MCF 10A (cell line): ENCODE measurements around the gene FOXN3. TPM values are rescaled to one million over a fixed set of nuclear protein-coding genes. Genes with fewer than 3 reads are reported as not detected.

ENCODE experiments used
- BruUV-seq: library from RNA; stranded (reverse); fragments of 400-500 nt; replicated peaks from 2 replicates; lab custom pipeline; 2021; lab: Mats Ljungman, UMichigan
- CTCF ChIA-PET: fragments of 300-600 bp; sonication (Branson Sonifier 250); formaldehyde crosslinking; extraction: SDS; loops from one replicate; lab custom pipeline; 2021; ENCODE audit warnings: antibody characterized with exemption, inconsistent platforms; lab: Yijun Ruan, JAX
- POLR2A ChIA-PET: fragments of 300-600, 350-650 bp; sonication (Branson Sonifier 250); formaldehyde crosslinking; extraction: SDS; loops from one replicate; lab custom pipeline; 2020; ENCODE audit warnings: antibody characterized with exemption, inconsistent platforms; lab: Yijun Ruan, JAX
- DNase-seq: peaks from one replicate; pipeline ENCODE4 v3.0.0-alpha.2; 2018; ENCODE audit not compliant: unreplicated experiment
- H3K27ac Mint-ChIP-seq: one replicate; pipeline ENCODE4 v1.8.0; 2022; ENCODE audit warnings: mild to moderate bottlenecking, low read depth, mixed read lengths; ENCODE audit not compliant: unreplicated experiment
- H3K27me3 Mint-ChIP-seq: one replicate; pipeline ENCODE4 v1.8.0; 2022; ENCODE audit warnings: mixed read lengths; ENCODE audit not compliant: insufficient read depth, unreplicated experiment
- H3K36me3 Mint-ChIP-seq: one replicate; pipeline ENCODE4 v1.8.0; 2022; ENCODE audit warnings: mild to moderate bottlenecking, moderate library complexity, mixed read lengths; ENCODE audit not compliant: insufficient read depth, unreplicated experiment
- H3K4me1 Mint-ChIP-seq: one replicate; pipeline ENCODE4 v1.8.0; 2022; ENCODE audit warnings: mixed read lengths; ENCODE audit not compliant: insufficient read depth, unreplicated experiment
- H3K4me3 Mint-ChIP-seq: one replicate; pipeline ENCODE4 v1.8.0; 2022; ENCODE audit warnings: mild to moderate bottlenecking, moderate library complexity, mixed read lengths; ENCODE audit not compliant: unreplicated experiment
- H3K9me3 Mint-ChIP-seq: one replicate; pipeline ENCODE4 v1.8.0; 2022; ENCODE audit warnings: mixed read lengths; ENCODE audit not compliant: unreplicated experiment
- CTCF ChIP-seq: fragments of 200-600 bp; IDR thresholded peaks from one replicate; pipeline ENCODE4 v1.8.0; 2022; ENCODE audit warnings: antibody characterized with exemption, mild to moderate bottlenecking; ENCODE audit not compliant: unreplicated experiment
- intact Hi-C: fragments of 100-400 bp; cut with micrococcal nuclease; formaldehyde crosslinking; loops from 2 replicates; pipeline ENCODE4 v1.14.1; 2022
- total RNA-seq: library from RNA; stranded (reverse); gene quantifications from 2 replicates; pipeline ENCODE4 v1.2.3, GENCODE V29; 2022

The FOXN3 gene
- total RNA-seq, 1 experiment from 2014 or later, result 27.1 TPM

GRCh38 chr14:89347885-89348284, 69.1 kb downstream of the FOXN3 start:
- Mint-ChIP-seq H3K36me3 (no peaks in the 10 kb centered on the region), H3K27ac (no peak overlapping the region), H3K4me1 (no peaks in the 10 kb centered on the region), H3K4me3 (no peak overlapping the region), H3K9me3 (no peaks in the 10 kb centered on the region), H3K27me3 (no peaks in the 10 kb centered on the region)
- TF ChIP-seq CTCF, result no peak
- no TSS peak for BruUV-seq
- CTCF ChIA-PET, result no interaction called here
- intact Hi-C loops, result no loop called here
- no peak for DNase-seq
- POLR2A ChIA-PET, result no interaction called here

- DNase-seq, result no peak
- no peak for TF ChIP-seq CTCF
- Mint-ChIP-seq H3K27me3 (no peaks in the 10 kb centered on the region), H3K4me3 (no peak overlapping the region), H3K4me1 (peaks cover 14% of the 10 kb centered on the region), H3K9me3 (no peaks in the 10 kb centered on the region), H3K36me3 (no peaks in the 10 kb centered on the region), H3K27ac (no peak overlapping the region)
- BruUV-seq, result no TSS peak
- POLR2A ChIA-PET, result no interaction called here
- intact Hi-C loops, result no loop called here
- CTCF ChIA-PET, result interaction anchor here (0.6 to 1.0 kb wide), 3 partner anchors 113 to 318 kb away, joined by 3 to 6 read pairs (median 3); no protein-coding TSS in a partner anchor
These were observed 72.1 kb downstream of the FOXN3 start for GRCh38 chr14:89344920-89345254.

GRCh38 chr14:89343356-89343755, 73.7 kb downstream of the FOXN3 start:
- H3K36me3 Mint-ChIP-seq, result no peaks in the 10 kb centered on the region
- no peak overlapping the region for H3K4me3 Mint-ChIP-seq

GRCh38 chr14:89342049-89342448, 75.0 kb downstream of the FOXN3 start:
- Mint-ChIP-seq H3K4me3 (no peak overlapping the region), H3K27ac (no peak overlapping the region), H3K4me1 (peaks cover 17% of the 10 kb centered on the region), H3K27me3 (no peaks in the 10 kb centered on the region), H3K9me3 (no peaks in the 10 kb centered on the region), H3K36me3 (no peaks in the 10 kb centered on the region)
- ChIA-PET POLR2A (no interaction called here), CTCF (no interaction called here)
- TF ChIP-seq CTCF, result no peak
- intact Hi-C loops, result no loop called here
- no peak for DNase-seq
- BruUV-seq, result no TSS peak

More at GRCh38 chr14:89343356-89343755, 73.7 kb downstream of the FOXN3 start:
- Mint-ChIP-seq H3K4me1 (peaks cover 17% of the 10 kb centered on the region), H3K27ac (no peak overlapping the region), H3K9me3 (no peaks in the 10 kb centered on the region), H3K27me3 (no peaks in the 10 kb centered on the region)
- BruUV-seq, result no TSS peak
- intact Hi-C loops, result no loop called here
- ChIA-PET CTCF (interaction anchor here (0.6 kb wide), 2 partner anchors 409 to 1125 kb away, joined by 3 to 8 read pairs; no protein-coding TSS in a partner anchor), POLR2A (interaction anchor here (0.6 kb wide), 1 partner anchor 409 kb away, joined by 6 read pairs; no protein-coding TSS in a partner anchor)
- no peak for DNase-seq
- TF ChIP-seq CTCF, result no peak
